HFFc6 (cell line): ENCODE results near the gene SIT1. TPM values are rescaled to one million over a fixed set of nuclear protein-coding genes. Genes with fewer than 3 reads are reported as not detected.
"Not testable (repeated sequence)": the region's sequence is repeated elsewhere in the genome, so short reads cannot be mapped to it uniquely, and the experiment has no call there.

Experiments used
- DNase-seq: peaks from one replicate; pipeline ENCODE4 v3.0.0-alpha.2; 2018
- H3K27ac Mint-ChIP-seq: 2 replicates; pipeline ENCODE4 v1.8.0; 2020; ENCODE audit warnings: mild to moderate bottlenecking, mixed read lengths
- H3K27me3 Mint-ChIP-seq: 2 replicates; pipeline ENCODE4 v1.8.0; 2021; ENCODE audit warnings: mild to moderate bottlenecking, moderate library complexity, mixed read lengths; ENCODE audit not compliant: insufficient read depth
- H3K36me3 Mint-ChIP-seq: 2 replicates; pipeline ENCODE4 v1.8.0; 2021; ENCODE audit warnings: low read depth, mixed read lengths
- H3K4me1 Mint-ChIP-seq: 2 replicates; pipeline ENCODE4 v1.8.0; 2020; ENCODE audit warnings: low read depth, mixed read lengths
- H3K4me3 Mint-ChIP-seq: 2 replicates; pipeline ENCODE4 v1.8.0; 2020; ENCODE audit warnings: mild to moderate bottlenecking, moderate library complexity, mixed read lengths
- H3K9me3 Mint-ChIP-seq: 2 replicates; pipeline ENCODE4 v1.8.0; 2020; ENCODE audit warnings: mild to moderate bottlenecking, mixed read lengths
- total RNA-seq, 6 experiments: library from RNA; stranded (reverse); fragmentation: NEBNext Ultra II Directional; extraction: Animal tissue kit (Norgen Biotek cat#: 25700); gene quantifications; 2 replicates in 1 of 6; 3 replicates in 5 of 6; pipeline ENCODE4 v1.2.3, GENCODE V29; 2021
- TF ChIP-seq, protein P1 (sequence below): fragments of 200-600 bp; sonication (generic); IDR thresholded peaks from 2 replicates; pipeline ENCODE4 v1.5.0; 2021; ENCODE audit warnings: antibody characterized with exemption, mild to moderate bottlenecking

SIT1 gene
- total RNA-seq, 6 experiments from 2014 or later: not detected

DNA sequence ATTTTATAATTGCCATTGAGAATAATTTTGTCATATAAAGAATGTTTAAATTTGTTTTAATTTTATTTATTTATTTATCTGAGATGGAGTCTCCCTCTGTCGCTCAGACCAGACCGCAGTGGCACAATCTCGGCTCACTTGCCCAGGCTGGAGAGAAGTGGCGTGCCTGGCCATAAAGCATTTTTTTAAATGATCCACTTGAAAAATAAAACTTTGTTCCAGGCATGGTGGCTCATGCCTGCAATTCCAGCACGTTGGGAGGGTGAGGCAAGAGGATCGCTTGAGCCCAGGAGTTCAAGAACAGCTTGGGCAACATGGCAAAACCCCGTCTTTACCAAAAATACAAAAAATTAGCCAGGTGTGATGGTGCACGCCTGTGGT is 2.1 kb upstream of the SIT1 start:
- TF ChIP-seq, protein P1, sequence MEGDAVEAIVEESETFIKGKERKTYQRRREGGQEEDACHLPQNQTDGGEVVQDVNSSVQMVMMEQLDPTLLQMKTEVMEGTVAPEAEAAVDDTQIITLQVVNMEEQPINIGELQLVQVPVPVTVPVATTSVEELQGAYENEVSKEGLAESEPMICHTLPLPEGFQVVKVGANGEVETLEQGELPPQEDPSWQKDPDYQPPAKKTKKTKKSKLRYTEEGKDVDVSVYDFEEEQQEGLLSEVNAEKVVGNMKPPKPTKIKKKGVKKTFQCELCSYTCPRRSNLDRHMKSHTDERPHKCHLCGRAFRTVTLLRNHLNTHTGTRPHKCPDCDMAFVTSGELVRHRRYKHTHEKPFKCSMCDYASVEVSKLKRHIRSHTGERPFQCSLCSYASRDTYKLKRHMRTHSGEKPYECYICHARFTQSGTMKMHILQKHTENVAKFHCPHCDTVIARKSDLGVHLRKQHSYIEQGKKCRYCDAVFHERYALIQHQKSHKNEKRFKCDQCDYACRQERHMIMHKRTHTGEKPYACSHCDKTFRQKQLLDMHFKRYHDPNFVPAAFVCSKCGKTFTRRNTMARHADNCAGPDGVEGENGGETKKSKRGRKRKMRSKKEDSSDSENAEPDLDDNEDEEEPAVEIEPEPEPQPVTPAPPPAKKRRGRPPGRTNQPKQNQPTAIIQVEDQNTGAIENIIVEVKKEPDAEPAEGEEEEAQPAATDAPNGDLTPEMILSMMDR: no peak
- no peaks in the 10 kb centered on the region for H3K36me3 Mint-ChIP-seq
- peaks cover 5% of the 10 kb centered on the region for H3K27me3 Mint-ChIP-seq
- DNase-seq: no peak
- H3K27ac Mint-ChIP-seq: no peak overlapping the region
- peaks cover 25% of the 10 kb centered on the region for H3K4me1 Mint-ChIP-seq
- H3K4me3 Mint-ChIP-seq: no peak overlapping the region
- H3K9me3 Mint-ChIP-seq: peaks cover 2% of the 10 kb centered on the region

DNA sequence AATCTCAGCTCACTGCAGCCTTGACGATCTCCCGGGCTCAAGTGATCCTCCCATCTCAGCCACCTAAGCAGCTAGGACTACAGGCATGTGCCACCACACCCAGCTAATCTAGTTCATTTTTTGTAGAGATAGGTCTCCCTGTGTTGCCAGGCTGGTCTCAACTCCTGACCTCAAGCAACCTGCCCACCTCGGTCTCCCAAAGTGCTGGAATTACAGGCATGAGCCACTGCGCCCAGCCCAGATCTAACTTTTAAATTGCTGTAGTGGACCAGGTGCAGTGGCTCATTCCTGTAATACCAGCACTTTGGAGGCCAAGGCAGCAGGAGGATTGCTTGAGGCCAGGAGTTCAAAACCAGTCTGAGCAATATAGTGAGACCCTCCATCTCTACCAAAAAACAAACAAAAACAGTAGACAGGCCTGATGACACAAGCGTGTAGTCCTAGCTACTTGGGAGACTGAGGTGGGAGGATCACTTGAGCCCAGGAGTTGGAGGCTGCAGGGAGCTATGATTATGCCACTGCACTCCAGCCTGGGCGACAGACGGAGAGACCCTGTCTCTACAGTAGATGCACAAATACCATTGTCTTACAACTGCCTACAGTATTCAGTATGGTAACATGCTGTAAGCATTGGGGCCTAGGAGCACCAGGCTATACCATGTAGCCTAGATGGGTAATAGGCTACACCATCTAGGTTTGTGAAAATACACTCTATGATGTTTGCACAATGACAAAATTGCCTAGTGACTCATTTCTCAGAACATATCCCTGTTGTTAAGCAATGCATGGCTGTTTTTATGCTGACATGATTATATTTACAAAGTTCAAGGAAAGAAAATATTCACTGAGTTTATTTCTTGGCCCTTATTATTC is 1.5 kb upstream of the SIT1 start:
- TF ChIP-seq, protein P1: no peak
- H3K36me3 Mint-ChIP-seq: no peaks in the 10 kb centered on the region
- peaks cover 1% of the 10 kb centered on the region for H3K27me3 Mint-ChIP-seq
- H3K4me3 Mint-ChIP-seq: no peak overlapping the region
- no peaks in the 10 kb centered on the region for H3K9me3 Mint-ChIP-seq
- peak; percentile 67 for DNase-seq
- H3K27ac Mint-ChIP-seq: no peak overlapping the region
- peaks cover 19% of the 10 kb centered on the region for H3K4me1 Mint-ChIP-seq

DNA sequence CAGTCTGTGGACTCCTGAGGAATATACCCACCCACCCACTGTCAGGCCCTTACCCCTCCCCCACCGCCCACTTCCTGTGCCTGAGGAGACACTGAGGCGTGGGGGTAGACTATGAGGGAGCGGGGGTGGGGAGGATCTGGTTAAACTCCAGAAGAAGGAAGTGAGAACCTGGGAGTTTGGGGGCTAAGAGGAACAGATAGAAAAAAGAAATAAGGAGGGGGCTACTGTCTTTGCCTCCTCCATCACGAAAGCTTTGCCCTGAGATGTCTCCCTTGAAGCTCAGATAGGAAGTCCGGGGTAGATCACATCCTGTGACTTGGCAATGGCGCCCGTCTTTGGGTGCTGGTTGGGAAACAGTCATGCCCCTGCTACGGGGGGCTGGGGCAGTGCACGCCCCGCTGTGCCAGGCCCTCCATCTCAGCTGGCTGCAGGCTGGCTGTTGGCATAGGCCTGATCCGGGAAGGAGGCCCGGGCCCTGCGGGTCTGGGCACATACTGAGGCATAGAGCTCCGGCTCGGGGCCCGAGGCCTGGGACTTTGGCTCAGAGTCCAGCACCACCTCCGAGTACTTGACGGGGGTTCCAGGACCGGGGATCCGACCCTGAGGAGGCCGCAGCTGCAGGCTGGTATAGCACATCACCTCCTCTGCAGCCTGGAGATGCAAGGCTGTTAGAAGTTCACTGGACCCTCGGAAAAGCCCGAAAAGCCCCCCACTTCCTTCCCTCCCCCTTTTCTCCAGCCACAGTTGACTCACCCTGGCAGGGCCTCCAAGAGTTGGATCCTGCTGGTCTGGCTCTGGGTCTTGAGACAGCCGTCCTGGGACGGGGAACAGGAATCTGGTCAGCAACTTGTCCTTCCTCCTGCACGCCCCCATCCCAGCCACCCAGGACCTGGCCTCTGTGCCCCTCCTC is 1.0 kb downstream of the SIT1 start:
- Mint-ChIP-seq H3K4me3 (no peak overlapping the region), H3K4me1 (peaks cover 22% of the 10 kb centered on the region), H3K27ac (no peak overlapping the region), H3K36me3 (no peaks in the 10 kb centered on the region), H3K27me3 (peaks cover 5% of the 10 kb centered on the region), H3K9me3 (no peaks in the 10 kb centered on the region)
- TF ChIP-seq, protein P1: no peak
- DNase-seq: no peak

DNA sequence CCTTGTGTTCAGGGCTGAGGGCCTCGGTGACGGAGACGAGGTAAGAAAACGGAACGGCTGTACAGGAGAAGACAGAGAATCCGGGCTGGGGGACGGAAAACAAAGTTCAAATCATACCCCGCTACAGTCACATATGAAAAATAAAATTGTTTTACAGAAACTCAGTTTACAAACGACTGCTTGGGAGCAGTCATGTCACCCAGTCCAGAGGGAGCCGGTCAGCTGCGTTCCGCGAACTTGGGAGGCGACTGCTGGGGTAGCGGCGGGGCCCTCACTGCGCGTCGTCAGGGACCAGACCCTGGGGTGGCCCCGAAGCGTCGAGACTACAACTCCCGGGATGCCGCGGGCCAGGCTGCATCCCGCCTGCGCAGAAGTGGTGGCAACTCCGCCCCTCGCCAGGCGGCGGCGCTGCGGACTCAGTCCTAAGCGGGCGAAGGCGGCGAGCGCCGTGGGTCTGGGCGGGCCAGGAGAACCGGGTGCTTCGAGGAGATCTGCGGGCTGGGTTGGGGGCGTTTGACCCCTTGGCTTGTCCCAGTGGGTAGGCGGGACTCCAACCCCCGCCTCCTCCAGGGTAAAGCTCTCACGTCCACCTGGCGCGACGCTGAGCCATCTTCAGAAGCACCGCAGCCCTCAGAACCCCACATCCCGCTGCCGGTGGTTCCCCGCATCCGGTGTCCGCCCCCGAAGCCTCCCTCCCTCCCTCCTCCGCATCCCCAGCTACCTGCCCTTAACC is 4.0 kb downstream of the SIT1 start:
- H3K4me3 Mint-ChIP-seq: peak overlapping the region; percentile 90
- H3K27me3 Mint-ChIP-seq: peaks cover 5% of the 10 kb centered on the region
- H3K9me3 Mint-ChIP-seq: no peaks in the 10 kb centered on the region
- H3K27ac Mint-ChIP-seq: peak overlapping the region; percentile 89
- no peaks in the 10 kb centered on the region for H3K36me3 Mint-ChIP-seq
- DNase-seq: peak; percentile 75
- H3K4me1 Mint-ChIP-seq: peaks cover 24% of the 10 kb centered on the region
- TF ChIP-seq, protein P1: peak; percentile 94

DNA sequence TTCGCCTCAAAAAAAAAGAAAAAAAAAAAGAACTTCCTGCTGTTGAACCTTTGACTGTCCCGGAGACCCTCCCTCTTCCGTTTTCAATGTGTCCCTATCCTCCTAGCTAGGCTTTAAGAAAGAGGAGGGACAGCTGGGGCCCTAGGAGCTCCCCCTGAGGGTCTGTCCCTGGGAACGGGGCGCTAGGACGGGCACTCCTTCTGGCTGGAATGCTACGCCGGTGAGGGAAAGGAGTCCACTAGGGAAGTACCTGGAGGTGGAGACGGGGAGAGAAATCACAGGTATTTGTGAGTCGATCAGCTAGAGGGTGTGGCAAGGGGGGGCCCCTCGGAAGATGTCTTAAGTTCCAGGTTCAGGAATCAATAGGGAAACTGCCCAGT is 4.6 kb downstream of the SIT1 start:
- peak overlapping the region; percentile 90 for H3K4me3 Mint-ChIP-seq
- H3K27ac Mint-ChIP-seq: peak overlapping the region; percentile 89
- peaks cover 5% of the 10 kb centered on the region for H3K27me3 Mint-ChIP-seq
- H3K36me3 Mint-ChIP-seq: 0 out of 2 replicates have a peak, but pooled peaks cover under 1% of the 10 kb centered on the region
- H3K9me3 Mint-ChIP-seq: no peaks in the 10 kb centered on the region
- no peak for DNase-seq
- H3K4me1 Mint-ChIP-seq: peaks cover 19% of the 10 kb centered on the region
- TF ChIP-seq, protein P1: no peak

DNA sequence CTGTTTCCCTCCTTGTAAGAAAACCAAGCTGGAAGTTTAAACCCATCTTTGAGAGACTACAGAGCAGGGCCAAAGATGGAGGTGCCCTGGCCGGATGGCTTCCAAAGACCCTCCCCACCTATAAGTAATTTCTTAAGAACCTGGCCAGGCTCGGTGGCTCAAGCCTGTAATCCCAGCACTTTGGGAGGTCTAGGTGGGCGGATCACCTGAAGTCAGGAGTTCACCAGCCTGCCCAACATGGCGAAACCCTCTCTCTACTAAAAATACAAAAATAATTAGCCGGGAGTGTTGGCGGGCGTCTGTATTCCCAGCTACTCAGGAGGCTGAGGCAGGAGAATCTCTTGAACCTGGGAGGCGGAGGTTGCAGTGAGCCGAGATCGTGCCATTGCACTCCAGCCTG is 5.0 kb downstream of the SIT1 start:
- H3K36me3 Mint-ChIP-seq, H3K27ac Mint-ChIP-seq, H3K27me3 Mint-ChIP-seq, H3K9me3 Mint-ChIP-seq, DNase-seq: not testable (repeated sequence)
- Mint-ChIP-seq H3K4me3 (peak overlapping the region; percentile 90), H3K4me1 (peaks cover 18% of the 10 kb centered on the region)
